GM12875 (cell line): ENCODE results near the gene PIN4.
"Not testable (repeated sequence)": the region's sequence is repeated elsewhere in the genome, so short reads cannot be mapped to it uniquely, and the experiment has no call there.

Source experiments
- H3K4me3 ChIP-seq: one replicate; pipeline ENCODE4 v1.5.1; 2011; ENCODE audit warnings: low read depth, low read length, control low read depth
- TF ChIP-seq, protein P1 (sequence below): IDR thresholded peaks from 2 replicates; pipeline ENCODE4 v1.5.1; 2011; ENCODE audit warnings: low read depth, mild to moderate bottlenecking, control low read depth, inconsistent platforms, low read length, moderate library complexity, borderline replicate concordance; ENCODE audit not compliant: insufficient read depth

The PIN4 gene

GRCh38 chrX:72202792-72203401 is 21.3 kb downstream of the PIN4 start:
- H3K4me3 ChIP-seq = no peak overlapping the region
- TF ChIP-seq, protein P1, sequence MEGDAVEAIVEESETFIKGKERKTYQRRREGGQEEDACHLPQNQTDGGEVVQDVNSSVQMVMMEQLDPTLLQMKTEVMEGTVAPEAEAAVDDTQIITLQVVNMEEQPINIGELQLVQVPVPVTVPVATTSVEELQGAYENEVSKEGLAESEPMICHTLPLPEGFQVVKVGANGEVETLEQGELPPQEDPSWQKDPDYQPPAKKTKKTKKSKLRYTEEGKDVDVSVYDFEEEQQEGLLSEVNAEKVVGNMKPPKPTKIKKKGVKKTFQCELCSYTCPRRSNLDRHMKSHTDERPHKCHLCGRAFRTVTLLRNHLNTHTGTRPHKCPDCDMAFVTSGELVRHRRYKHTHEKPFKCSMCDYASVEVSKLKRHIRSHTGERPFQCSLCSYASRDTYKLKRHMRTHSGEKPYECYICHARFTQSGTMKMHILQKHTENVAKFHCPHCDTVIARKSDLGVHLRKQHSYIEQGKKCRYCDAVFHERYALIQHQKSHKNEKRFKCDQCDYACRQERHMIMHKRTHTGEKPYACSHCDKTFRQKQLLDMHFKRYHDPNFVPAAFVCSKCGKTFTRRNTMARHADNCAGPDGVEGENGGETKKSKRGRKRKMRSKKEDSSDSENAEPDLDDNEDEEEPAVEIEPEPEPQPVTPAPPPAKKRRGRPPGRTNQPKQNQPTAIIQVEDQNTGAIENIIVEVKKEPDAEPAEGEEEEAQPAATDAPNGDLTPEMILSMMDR = no peak

- TF ChIP-seq, protein P1 = no peak
- H3K4me3 ChIP-seq = no peak overlapping the region
Observed at GRCh38 chrX:72203421-72203820, 21.9 kb downstream of the PIN4 start.

GRCh38 chrX:72205706-72206105 is 24.1 kb downstream of the PIN4 start:
- no peak overlapping the region for H3K4me3 ChIP-seq
- TF ChIP-seq, protein P1 = no peak

DNA sequence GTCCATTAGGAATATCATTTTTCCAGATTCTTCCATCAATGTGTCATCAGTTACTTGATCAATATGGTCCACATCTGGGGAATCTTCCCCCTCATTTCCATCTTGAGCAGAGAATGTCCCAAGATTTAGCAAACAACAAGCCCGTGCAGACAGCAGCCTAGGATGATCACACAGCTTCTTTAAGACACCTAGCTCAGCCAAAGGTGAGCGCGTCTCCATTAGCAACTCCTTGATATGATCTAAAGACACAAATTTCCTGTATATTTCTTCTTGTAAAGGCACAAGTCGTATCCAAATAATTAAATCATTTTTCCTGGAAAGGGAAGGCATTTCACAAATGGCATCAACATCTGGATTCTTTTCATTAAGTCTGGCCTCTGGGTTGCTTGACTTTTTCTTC is 25.8 kb downstream of the PIN4 start:
- no peak overlapping the region for H3K4me3 ChIP-seq
- TF ChIP-seq, protein P1 = no peak

GRCh38 chrX:72208126-72208800 is 26.7 kb downstream of the PIN4 start:
- no peak overlapping the region for H3K4me3 ChIP-seq
- TF ChIP-seq, protein P1 = no peak

DNA sequence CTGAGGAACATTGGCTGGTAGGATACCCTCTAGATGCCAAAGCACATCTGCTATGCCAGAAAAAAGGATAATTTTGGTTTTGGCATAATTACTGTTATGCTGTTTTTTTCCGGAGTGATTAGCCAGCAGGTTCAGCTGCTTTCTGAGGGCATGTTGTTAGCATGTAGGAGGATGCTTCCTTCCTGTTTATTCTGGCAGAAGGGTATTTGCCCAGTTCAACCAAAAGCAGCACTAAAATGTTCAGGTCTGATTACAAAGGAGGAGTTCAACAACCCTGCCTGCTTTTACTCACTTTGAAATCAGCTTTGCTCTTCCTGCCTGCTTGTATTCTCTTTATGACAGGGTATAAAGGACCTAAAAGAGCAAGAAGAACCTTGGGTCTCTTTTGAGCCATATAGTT is 35.4 kb downstream of the PIN4 start:
- no peak overlapping the region for H3K4me3 ChIP-seq
- TF ChIP-seq, protein P1 = no peak

- H3K4me3 ChIP-seq = not testable (repeated sequence)
Observed at GRCh38 chrX:72220375-72220774, 38.8 kb downstream of the PIN4 start.
